ENCODE measurements around the gene SLC24A4.

DNA sequence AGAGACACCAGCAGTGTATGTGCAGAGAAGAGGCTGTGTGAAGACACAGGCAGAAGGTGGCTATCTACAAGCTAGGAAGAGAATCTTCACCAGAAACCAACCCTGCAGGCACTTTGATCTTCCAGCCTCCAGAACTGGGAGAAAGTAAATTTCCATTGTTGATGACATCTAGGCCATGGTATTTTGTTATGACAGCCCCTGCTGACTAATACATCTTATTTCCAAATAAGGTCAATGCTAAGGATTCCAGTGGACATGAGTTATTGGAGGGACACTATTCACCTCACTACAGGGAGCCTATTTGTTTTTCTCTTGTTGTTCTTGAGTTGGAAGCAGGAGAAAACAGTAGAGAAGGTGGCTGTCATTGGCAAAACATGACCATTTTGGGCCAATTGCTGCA lies 102.1 kb downstream of the SLC24A4 start:
- TF ChIP-seq CEBPB (IDR thresholded peaks at IDR 0.05; ENCODE audit: low read depth) (0 out of 2 replicates have a peak, but pooled peaks have one; percentile 23), POLR2A (IDR thresholded peaks at IDR 0.05; ENCODE audit: borderline replicate concordance, extremely low read depth, insufficient read depth, insufficient read length) (no peak), EZH2phosphoT487 (IDR thresholded peaks at IDR 0.05; ENCODE audit: borderline replicate concordance) (no peak), EZH2 (IDR thresholded peaks at IDR 0.05) (no peak), RAD21 (IDR thresholded peaks at IDR 0.05; ENCODE audit: low read depth) (no peak), SP1 (IDR thresholded peaks at IDR 0.05; ENCODE audit: low read depth) (peak; percentile 33; the same call in 1 of the 2 replicates)
- TF ChIP-seq, protein P1, sequence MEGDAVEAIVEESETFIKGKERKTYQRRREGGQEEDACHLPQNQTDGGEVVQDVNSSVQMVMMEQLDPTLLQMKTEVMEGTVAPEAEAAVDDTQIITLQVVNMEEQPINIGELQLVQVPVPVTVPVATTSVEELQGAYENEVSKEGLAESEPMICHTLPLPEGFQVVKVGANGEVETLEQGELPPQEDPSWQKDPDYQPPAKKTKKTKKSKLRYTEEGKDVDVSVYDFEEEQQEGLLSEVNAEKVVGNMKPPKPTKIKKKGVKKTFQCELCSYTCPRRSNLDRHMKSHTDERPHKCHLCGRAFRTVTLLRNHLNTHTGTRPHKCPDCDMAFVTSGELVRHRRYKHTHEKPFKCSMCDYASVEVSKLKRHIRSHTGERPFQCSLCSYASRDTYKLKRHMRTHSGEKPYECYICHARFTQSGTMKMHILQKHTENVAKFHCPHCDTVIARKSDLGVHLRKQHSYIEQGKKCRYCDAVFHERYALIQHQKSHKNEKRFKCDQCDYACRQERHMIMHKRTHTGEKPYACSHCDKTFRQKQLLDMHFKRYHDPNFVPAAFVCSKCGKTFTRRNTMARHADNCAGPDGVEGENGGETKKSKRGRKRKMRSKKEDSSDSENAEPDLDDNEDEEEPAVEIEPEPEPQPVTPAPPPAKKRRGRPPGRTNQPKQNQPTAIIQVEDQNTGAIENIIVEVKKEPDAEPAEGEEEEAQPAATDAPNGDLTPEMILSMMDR (IDR thresholded peaks at IDR 0.05 in 2 of 3, conservative IDR thresholded peaks at IDR 0.05 in 1 of 3; ENCODE audit: borderline replicate concordance in 1 of 3, insufficient read depth in 1 of 3, low read depth in 2 of 3, low read length in 2 of 3), result no peak
- TF ChIP-seq, protein P2, sequence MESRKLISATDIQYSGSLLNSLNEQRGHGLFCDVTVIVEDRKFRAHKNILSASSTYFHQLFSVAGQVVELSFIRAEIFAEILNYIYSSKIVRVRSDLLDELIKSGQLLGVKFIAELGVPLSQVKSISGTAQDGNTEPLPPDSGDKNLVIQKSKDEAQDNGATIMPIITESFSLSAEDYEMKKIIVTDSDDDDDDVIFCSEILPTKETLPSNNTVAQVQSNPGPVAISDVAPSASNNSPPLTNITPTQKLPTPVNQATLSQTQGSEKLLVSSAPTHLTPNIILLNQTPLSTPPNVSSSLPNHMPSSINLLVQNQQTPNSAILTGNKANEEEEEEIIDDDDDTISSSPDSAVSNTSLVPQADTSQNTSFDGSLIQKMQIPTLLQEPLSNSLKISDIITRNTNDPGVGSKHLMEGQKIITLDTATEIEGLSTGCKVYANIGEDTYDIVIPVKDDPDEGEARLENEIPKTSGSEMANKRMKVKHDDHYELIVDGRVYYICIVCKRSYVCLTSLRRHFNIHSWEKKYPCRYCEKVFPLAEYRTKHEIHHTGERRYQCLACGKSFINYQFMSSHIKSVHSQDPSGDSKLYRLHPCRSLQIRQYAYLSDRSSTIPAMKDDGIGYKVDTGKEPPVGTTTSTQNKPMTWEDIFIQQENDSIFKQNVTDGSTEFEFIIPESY (IDR thresholded peaks at IDR 0.05; ENCODE audit: extremely low read depth, insufficient replicate concordance, low read length), result no peak
